HL-60 (cell line): ENCODE results near the gene P4HA1.

Experiments
- DNase-seq, 2 experiments: peaks; one replicate each; pipeline ENCODE4 v3.0.0-alpha.2; 2010 to 2020; ENCODE audit warnings: low read depth in 1 of 2, low spot score in 1 of 2
- H3K27ac ChIP-seq: fragments of 250-450 bp; sonication (Bioruptor Pico); replicated peaks from 2 replicates; pipeline ENCODE4 v1.5.1; 2020; ENCODE audit warnings: mild to moderate bottlenecking, moderate library complexity
- H3K27me3 ChIP-seq: fragments of 250-450 bp; sonication (Bioruptor Pico); 2 replicates; pipeline ENCODE4 v1.5.1; 2021; ENCODE audit warnings: mild to moderate bottlenecking, moderate library complexity; ENCODE audit not compliant: insufficient read depth, poor library complexity, severe bottlenecking
- H3K4me3 ChIP-seq: replicated peaks from 2 replicates; pipeline ENCODE4 v1.5.1; 2011; ENCODE audit warnings: mild to moderate bottlenecking, control low read depth, low read length; ENCODE audit not compliant: insufficient read depth
- GABPA ChIP-seq: IDR thresholded peaks from 2 replicates; pipeline ENCODE4 v1.6.1; 2012; ENCODE audit warnings: low read depth
- POLR2AphosphoS5 ChIP-seq: IDR thresholded peaks from 2 replicates; pipeline ENCODE4 v1.6.1; 2012; ENCODE audit warnings: low read depth
- SPI1 ChIP-seq: IDR thresholded peaks from 2 replicates; pipeline ENCODE4 v1.6.1; 2012; ENCODE audit warnings: low read depth, mild to moderate bottlenecking, borderline replicate concordance
- TF ChIP-seq, protein P1 (sequence below): IDR thresholded peaks from 2 replicates; pipeline ENCODE4 v1.6.1; 2012; ENCODE audit warnings: low read depth; ENCODE audit not compliant: insufficient replicate concordance
- TF ChIP-seq, protein P2 (sequence below): IDR thresholded peaks from one replicate; pipeline ENCODE4 v1.5.1; 2011; ENCODE audit warnings: low read length, control low read depth, inconsistent platforms; ENCODE audit not compliant: insufficient read depth

The P4HA1 gene

DNA sequence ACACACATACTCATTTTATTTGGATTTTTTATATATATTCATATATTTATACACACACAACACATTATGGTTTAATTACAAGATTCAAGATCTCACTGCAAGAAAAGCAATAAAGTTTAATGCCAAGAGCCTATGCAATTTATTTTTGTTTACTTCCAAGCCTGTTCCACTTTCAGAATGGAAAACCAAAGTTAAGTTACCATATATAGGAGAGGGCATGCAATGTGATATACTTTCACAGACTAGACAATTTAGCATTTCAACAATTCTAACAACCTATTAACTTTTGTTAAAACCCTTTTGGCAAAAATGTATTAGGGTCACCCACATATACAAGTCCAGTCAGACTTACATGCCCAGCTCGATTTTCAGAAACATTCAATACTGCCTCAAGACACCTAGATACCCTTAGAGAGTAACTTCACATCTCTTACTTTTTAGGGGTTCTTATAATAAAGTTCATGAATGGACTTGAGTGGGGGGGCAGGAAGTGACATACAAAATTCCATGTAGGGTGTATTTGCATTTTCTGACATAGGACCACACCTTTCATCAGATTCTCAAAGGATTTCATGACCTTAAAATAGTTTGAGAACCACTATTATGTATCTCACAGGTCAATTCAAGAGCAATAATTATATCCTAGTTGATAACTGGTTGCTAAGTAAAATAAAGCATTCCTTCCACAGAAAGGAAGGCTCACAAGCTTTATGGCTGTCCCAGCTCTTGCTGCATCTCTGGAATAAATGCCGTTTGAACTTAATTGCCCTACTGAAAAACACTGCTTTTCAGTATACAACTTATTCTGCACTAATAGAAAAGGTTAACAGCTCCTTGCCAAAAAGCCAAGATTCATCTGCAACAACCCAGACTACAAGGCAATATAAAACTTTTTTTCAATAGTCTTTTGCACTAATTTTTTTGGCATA, 2.5 kb downstream of the P4HA1 start:
- no peak for DNase-seq
- no peaks in the 10 kb centered on the region for H3K27me3 ChIP-seq
- no peak overlapping the region for H3K27ac ChIP-seq
- TF ChIP-seq, protein P1, sequence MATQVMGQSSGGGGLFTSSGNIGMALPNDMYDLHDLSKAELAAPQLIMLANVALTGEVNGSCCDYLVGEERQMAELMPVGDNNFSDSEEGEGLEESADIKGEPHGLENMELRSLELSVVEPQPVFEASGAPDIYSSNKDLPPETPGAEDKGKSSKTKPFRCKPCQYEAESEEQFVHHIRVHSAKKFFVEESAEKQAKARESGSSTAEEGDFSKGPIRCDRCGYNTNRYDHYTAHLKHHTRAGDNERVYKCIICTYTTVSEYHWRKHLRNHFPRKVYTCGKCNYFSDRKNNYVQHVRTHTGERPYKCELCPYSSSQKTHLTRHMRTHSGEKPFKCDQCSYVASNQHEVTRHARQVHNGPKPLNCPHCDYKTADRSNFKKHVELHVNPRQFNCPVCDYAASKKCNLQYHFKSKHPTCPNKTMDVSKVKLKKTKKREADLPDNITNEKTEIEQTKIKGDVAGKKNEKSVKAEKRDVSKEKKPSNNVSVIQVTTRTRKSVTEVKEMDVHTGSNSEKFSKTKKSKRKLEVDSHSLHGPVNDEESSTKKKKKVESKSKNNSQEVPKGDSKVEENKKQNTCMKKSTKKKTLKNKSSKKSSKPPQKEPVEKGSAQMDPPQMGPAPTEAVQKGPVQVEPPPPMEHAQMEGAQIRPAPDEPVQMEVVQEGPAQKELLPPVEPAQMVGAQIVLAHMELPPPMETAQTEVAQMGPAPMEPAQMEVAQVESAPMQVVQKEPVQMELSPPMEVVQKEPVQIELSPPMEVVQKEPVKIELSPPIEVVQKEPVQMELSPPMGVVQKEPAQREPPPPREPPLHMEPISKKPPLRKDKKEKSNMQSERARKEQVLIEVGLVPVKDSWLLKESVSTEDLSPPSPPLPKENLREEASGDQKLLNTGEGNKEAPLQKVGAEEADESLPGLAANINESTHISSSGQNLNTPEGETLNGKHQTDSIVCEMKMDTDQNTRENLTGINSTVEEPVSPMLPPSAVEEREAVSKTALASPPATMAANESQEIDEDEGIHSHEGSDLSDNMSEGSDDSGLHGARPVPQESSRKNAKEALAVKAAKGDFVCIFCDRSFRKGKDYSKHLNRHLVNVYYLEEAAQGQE: no peak
- TF ChIP-seq SPI1: no peak
- TF ChIP-seq GABPA: no peak
- TF ChIP-seq, protein P2, sequence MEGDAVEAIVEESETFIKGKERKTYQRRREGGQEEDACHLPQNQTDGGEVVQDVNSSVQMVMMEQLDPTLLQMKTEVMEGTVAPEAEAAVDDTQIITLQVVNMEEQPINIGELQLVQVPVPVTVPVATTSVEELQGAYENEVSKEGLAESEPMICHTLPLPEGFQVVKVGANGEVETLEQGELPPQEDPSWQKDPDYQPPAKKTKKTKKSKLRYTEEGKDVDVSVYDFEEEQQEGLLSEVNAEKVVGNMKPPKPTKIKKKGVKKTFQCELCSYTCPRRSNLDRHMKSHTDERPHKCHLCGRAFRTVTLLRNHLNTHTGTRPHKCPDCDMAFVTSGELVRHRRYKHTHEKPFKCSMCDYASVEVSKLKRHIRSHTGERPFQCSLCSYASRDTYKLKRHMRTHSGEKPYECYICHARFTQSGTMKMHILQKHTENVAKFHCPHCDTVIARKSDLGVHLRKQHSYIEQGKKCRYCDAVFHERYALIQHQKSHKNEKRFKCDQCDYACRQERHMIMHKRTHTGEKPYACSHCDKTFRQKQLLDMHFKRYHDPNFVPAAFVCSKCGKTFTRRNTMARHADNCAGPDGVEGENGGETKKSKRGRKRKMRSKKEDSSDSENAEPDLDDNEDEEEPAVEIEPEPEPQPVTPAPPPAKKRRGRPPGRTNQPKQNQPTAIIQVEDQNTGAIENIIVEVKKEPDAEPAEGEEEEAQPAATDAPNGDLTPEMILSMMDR: no peak
- no peak for TF ChIP-seq POLR2AphosphoS5
- peak overlapping the region; percentile 80 for H3K4me3 ChIP-seq

DNA sequence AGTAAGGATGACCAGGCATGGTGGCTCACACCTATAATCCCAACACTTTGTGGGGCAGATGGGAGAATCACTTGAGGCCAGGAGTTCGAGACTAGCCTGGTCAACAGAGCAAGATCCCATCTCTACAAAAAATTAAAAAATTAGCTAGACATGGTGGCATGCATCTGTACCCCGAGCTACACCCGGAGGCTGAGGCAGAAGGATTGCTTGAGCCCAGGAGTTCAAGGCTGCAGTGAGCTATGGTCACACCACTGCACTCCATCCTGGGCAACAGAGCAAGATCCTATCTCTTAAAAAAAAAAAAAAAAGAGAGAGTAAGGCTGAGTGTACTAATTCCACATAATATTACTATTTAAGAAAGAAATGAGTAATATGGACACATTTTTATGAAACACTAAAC, 3.8 kb downstream of the P4HA1 start:
- Histone ChIP-seq H3K4me3 (no peak overlapping the region), H3K27me3 (no peaks in the 10 kb centered on the region), H3K27ac (no peak overlapping the region)
- TF ChIP-seq POLR2AphosphoS5 (no peak), GABPA (no peak)
- DNase-seq: no peak

DNA sequence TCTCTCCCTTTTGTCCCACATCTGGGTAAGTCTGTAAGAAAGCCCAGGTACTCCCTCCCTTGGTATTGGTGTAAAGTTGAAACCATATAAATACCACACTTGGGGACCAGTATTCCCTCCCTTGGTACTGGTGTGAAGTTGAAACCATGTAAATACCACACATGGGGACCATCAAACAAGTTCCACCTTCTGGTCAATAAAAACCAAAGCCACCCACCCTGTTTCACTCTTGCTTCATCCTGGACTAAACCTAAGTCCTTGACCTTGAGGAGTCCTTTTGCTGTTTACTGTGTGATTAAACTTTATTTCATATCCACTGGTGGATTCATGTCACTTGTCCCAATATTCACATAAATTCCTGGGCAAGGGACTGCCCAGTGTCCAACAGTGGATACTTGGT, 8.4 kb downstream of the P4HA1 start:
- no peak overlapping the region for H3K4me3 ChIP-seq
- H3K27me3 ChIP-seq: no peaks in the 10 kb centered on the region
- H3K27ac ChIP-seq: no peak overlapping the region
- DNase-seq: no peak
- TF ChIP-seq POLR2AphosphoS5 (no peak), GABPA (no peak)
- TF ChIP-seq, protein P2: no peak

DNA sequence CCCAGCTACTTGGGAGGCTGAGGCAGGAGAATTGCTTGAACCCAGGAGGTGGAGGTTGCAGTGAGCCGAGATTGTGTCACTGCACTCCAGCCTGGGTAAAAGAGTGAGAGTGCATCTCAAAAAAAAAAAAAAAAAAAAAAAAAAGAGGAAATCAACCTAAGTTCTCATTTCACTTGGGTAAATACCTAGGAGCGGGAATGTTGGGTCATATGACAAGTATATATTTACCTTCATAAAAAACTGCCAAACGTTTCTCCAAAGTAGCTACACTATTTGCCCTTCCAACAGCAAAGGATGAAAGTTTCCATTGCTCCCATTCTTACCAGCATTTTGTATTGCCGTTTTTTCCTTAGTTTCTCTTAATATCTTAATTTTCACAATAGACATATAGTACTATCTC, 9.8 kb downstream of the P4HA1 start:
- Histone ChIP-seq H3K27ac (no peak overlapping the region), H3K4me3 (no peak overlapping the region), H3K27me3 (no peaks in the 10 kb centered on the region)
- TF ChIP-seq, protein P1: no peak
- peak; percentile 64; the same call in 1 of the 2 replicates for TF ChIP-seq SPI1
- DNase-seq: no peak
